ENCODE measurements around the gene RXRB. TPM values are rescaled to one million over a fixed set of nuclear protein-coding genes. Genes with fewer than 3 reads are reported as not detected.

Gene RXRB
- total and polyA plus RNA-seq, 10 of the 15 experiments (the other 5 are each of a cell fraction or from before 2014, with no cell fraction given), result 0.71 to 35.0 (median 20.4) TPM

DNA sequence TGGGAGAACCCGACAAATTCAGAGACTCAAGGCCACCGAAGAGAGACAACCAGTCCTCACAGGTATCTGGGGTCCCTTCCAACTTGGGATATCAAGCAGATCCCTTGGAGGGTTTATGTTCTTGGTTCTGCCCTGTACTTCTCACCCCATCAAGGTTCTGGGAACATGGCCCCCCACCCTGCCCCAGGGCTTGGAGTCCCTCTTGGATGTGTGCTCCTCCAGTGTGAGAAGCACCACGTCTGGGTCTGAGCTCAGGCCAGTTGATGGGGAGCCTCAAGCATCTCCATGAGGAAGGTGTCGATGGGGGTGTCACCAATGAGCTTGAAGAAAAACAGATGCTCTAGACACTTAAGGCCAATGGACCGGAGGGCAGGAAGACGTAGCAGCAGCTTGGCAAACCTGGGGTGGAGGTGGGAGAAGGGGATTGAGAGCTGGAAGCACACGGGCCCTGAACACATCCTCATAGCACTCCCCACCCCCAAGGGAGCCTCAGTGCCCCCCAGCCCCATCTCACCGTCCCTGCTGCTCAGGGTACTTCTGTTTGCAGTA is 6.0 kb downstream of the RXRB start (continued):
- TF ChIP-seq, protein P1, sequence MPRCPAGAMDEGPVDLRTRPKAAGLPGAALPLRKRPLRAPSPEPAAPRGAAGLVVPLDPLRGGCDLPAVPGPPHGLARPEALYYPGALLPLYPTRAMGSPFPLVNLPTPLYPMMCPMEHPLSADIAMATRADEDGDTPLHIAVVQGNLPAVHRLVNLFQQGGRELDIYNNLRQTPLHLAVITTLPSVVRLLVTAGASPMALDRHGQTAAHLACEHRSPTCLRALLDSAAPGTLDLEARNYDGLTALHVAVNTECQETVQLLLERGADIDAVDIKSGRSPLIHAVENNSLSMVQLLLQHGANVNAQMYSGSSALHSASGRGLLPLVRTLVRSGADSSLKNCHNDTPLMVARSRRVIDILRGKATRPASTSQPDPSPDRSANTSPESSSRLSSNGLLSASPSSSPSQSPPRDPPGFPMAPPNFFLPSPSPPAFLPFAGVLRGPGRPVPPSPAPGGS (IDR thresholded peaks at IDR 0.05; ENCODE audit: borderline replicate concordance, insufficient read depth, low read depth, low read length, poor library complexity, severe bottlenecking), result no peak
- TF ChIP-seq SIX5 (IDR thresholded peaks at IDR 0.05; ENCODE audit: low read depth, low read length, severe bottlenecking) (no peak), MYB (IDR thresholded peaks at IDR 0.05; ENCODE audit: borderline replicate concordance, low read depth, low read length) (no peak)
- TF ChIP-seq, protein P2, sequence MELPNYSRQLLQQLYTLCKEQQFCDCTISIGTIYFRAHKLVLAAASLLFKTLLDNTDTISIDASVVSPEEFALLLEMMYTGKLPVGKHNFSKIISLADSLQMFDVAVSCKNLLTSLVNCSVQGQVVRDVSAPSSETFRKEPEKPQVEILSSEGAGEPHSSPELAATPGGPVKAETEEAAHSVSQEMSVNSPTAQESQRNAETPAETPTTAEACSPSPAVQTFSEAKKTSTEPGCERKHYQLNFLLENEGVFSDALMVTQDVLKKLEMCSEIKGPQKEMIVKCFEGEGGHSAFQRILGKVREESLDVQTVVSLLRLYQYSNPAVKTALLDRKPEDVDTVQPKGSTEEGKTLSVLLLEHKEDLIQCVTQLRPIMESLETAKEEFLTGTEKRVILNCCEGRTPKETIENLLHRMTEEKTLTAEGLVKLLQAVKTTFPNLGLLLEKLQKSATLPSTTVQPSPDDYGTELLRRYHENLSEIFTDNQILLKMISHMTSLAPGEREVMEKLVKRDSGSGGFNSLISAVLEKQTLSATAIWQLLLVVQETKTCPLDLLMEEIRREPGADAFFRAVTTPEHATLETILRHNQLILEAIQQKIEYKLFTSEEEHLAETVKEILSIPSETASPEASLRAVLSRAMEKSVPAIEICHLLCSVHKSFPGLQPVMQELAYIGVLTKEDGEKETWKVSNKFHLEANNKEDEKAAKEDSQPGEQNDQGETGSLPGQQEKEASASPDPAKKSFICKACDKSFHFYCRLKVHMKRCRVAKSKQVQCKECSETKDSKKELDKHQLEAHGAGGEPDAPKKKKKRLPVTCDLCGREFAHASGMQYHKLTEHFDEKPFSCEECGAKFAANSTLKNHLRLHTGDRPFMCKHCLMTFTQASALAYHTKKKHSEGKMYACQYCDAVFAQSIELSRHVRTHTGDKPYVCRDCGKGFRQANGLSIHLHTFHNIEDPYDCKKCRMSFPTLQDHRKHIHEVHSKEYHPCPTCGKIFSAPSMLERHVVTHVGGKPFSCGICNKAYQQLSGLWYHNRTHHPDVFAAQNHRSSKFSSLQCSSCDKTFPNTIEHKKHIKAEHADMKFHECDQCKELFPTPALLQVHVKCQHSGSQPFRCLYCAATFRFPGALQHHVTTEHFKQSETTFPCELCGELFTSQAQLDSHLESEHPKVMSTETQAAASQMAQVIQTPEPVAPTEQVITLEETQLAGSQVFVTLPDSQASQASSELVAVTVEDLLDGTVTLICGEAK (IDR thresholded peaks at IDR 0.05; ENCODE audit: borderline replicate concordance), result no peak

GRCh38 chr6:33193619-33194018 is 6.8 kb downstream of the RXRB start:
- CTCF ChIA-PET, result interaction anchor here (1.5 kb wide), 1 partner anchor 55 kb away, joined by 3 read pairs; no protein-coding TSS in a partner anchor
- SMC1A ChIA-PET (ENCODE audit: uncharacterized antibody, unreplicated experiment), result no interaction called here
- no TSS peak for BruUV-seq (replicated peaks)
- Histone ChIP-seq H2AFZ (ENCODE audit: control insufficient read depth, low read depth, low read length) (no peak overlapping the region), H3K27me3 (replicated peaks in 1 of 2; ENCODE audit: control insufficient read depth in 2 of 2, insufficient read depth in 2 of 2, low read length in 1 of 2) (peaks cover 2 to 5% of the 10 kb centered on the region in 2 experiments), H3K27ac (ENCODE audit: control insufficient read depth, insufficient read depth) (no peak overlapping the region), H3K4me1 (ENCODE audit: control insufficient read depth, insufficient read depth, low read length) (0 out of 2 replicates have a peak, but pooled peaks cover 10% of the 10 kb centered on the region), H3K36me3 (ENCODE audit: control insufficient read depth in 2 of 2, insufficient read depth in 2 of 2, low read length in 1 of 2) (peaks cover 11 to 27% of the 10 kb centered on the region in 2 experiments), H3K4me2 (ENCODE audit: control insufficient read depth, insufficient read depth) (no peak overlapping the region), H3K9me3 (replicated peaks; ENCODE audit: control insufficient read depth, insufficient read depth, low read length) (no peaks in the 10 kb centered on the region), H3K79me2 (ENCODE audit: control insufficient read depth, insufficient read depth, low read length) (no peaks in the 10 kb centered on the region; the same call in none of the 2 replicates), H3K4me3 (no peak overlapping the region), H3K9ac (ENCODE audit: control insufficient read depth, insufficient read depth, low read length) (no peak overlapping the region), H4K20me1 (ENCODE audit: control insufficient read depth, insufficient read depth) (no peaks in the 10 kb centered on the region)
- DNase-seq (ENCODE audit: low read depth, low spot score) (no peak), FAIRE-seq (no peak), ATAC-seq (no peak)
- RAD21 ChIA-PET (ENCODE audit: unreplicated experiment), result no interaction called here
- 92% methylated on average over 6 of the region's 6 CpGs for WGBS (ENCODE audit: insufficient coverage, insufficient replicate concordance, low lambda C conversion rate, missing lambda C conversion rate)
- intact Hi-C loops (cut with micrococcal nuclease; ENCODE audit: unreplicated experiment) (no loop called here), in situ Hi-C loops (cut with MboI) (no loop called here)
- POLR2A ChIA-PET, result no interaction called here
- no peak for TF ChIP-seq TCF12 (IDR thresholded peaks at IDR 0.05; ENCODE audit: low read depth, low read length)
- no peak for TF ChIP-seq HSF1 (IDR thresholded peaks at IDR 0.05; ENCODE audit: low read depth, low read length)
- TF ChIP-seq RCOR1 (conservative IDR thresholded peaks at IDR 0.05; ENCODE audit: low read depth, low read length), result no peak
- TF ChIP-seq FOXK2 (IDR thresholded peaks at IDR 0.05), result no peak
- no peak for TF ChIP-seq EGR1 (IDR thresholded peaks at IDR 0.05; ENCODE audit: borderline replicate concordance in 1 of 2, low read depth in 2 of 2, low read length in 2 of 2)
- no peak for TF ChIP-seq IKZF1 (conservative IDR thresholded peaks at IDR 0.05)
- no peak for TF ChIP-seq SMARCA5 (IDR thresholded peaks at IDR 0.05)
- no peak for TF ChIP-seq SPI1 (IDR thresholded peaks at IDR 0.05; ENCODE audit: borderline replicate concordance, insufficient read depth, low read depth, low read length)
- no peak for TF ChIP-seq SMAD5 (IDR thresholded peaks at IDR 0.05; ENCODE audit: low read depth)
- no peak for TF ChIP-seq EZH2 (IDR thresholded peaks at IDR 0.05; ENCODE audit: borderline replicate concordance, control insufficient read depth, low read depth, low read length)
- TF ChIP-seq ZNF622 (IDR thresholded peaks at IDR 0.05), result no peak
- no peak for TF ChIP-seq SMAD1 (IDR thresholded peaks at IDR 0.05; ENCODE audit: low read depth, partially characterized antibody)
- TF ChIP-seq RAD51 (IDR thresholded peaks at IDR 0.05), result no peak

Measured in GM12878 (cell line).